Erythroblast (primary cell): ENCODE measurements around the gene PTPRM.

Experiments used
- GATA1 ChIP-seq: IDR thresholded peaks from 2 replicates; pipeline ENCODE4 v1.6.1; 2011; ENCODE audit warnings: low read depth, mild to moderate bottlenecking, control low read depth, low read length, moderate library complexity
- POLR2A ChIP-seq: IDR thresholded peaks from 2 replicates; pipeline ENCODE4 v1.6.1; 2011; ENCODE audit warnings: mild to moderate bottlenecking, low read length

DNA sequence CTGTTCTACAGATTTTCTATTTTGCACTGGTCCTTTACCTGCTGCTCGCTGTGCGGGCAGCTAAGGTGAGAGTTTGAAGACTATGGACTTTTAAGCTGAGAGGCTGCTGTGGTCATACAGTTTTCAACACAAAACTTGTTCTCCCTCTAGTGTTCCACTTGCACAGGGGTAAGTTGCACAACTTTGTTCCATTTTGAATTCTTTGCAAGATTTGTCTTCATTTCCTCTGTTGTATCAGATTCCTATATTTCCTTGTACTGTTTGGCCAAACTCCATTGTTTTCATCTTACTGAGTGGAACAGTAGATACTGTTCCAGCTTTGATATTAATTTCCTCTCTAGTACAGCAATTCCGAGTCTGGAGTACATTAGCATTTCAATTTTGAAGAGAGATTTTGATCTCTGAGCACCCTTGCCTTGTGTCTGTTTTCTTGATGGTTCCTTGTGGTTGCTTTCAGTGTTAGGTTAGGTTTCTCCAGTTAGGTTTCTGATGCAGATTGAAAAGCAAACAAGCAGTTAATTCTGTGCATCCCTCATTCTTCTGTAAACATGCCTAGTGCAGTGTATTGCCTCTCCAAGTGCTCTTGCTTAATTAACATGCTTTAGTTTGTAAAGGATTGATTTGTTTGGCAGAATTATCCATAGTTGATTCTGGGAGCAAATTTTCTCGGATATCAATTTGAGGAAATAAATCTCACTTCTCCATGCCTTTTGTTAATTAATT, 188.8 kb downstream of the PTPRM start:
- no peak for TF ChIP-seq POLR2A
- TF ChIP-seq GATA1, result no peak
